Renal cortex interstitium (tissue), 11 donors: ENCODE data around the gene ADAMTS7. TPM values are rescaled to one million over a fixed set of nuclear protein-coding genes. Genes with fewer than 3 reads are reported as not detected.
"Not testable (repeated sequence)": the region's sequence is repeated elsewhere in the genome, so short reads cannot be mapped to it uniquely, and the experiment has no call there.

Experiments
- DNase-seq, 11 donors: peaks; one replicate each; pipeline ENCODE4 v3.0.0-alpha.2; 2013; ENCODE audit warnings: low read depth in 9 of 11, low spot score in 4 of 11; ENCODE audit errors: extremely low read depth in 1 of 11
- polyA plus RNA-seq, 3 donors: library from polyadenylated mRNA; unstranded; fragments of 120-200 nt; gene quantifications; one replicate each; pipeline ENCODE4 v1.2.1, GENCODE V29; 2013; ENCODE audit not compliant: insufficient read length in 3 of 3

The ADAMTS7 gene
- polyA plus RNA-seq, 3 donors = 21.2 to 35.7 (median 33.1) TPM

DNA sequence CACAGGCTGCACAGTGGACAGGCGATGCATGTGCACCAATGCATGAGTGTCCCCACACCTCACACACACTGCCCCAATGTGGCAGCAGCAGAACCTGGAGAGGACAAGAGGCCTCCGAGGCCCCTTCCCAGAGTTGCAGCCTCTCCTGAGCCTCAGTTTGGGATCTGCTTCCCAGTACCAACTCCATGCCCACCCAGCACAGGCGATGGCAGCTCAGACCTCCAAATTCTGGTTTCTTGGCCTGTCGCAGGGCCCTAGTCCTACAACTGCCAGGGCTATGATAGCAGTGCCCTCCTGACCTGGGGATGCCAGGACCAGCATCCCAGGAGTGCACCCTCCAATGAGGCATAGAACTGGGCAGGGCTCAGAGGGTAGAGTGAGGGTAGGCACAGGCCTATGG, 19.9 kb downstream of the ADAMTS7 start:
- no peak for DNase-seq

DNA sequence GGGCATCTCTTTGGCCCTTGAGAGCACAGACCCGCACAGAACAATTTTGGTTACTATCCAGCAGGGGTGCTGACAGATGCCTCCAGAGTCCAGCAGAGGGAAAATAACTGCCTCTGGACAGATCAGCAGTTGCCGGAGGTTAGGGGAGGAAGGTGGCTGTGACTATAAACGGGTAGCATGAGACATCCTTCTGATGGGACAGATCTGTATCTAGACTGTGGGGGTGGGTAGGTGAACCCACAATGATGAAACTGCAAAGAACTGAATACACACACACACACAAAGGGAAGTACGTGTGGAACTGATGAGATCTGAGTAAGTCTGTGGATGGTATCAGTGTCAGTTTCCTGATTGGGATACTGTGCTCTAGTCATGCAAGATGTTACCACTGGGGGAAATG, 21.2 kb downstream of the ADAMTS7 start:
- no peak for DNase-seq

DNA sequence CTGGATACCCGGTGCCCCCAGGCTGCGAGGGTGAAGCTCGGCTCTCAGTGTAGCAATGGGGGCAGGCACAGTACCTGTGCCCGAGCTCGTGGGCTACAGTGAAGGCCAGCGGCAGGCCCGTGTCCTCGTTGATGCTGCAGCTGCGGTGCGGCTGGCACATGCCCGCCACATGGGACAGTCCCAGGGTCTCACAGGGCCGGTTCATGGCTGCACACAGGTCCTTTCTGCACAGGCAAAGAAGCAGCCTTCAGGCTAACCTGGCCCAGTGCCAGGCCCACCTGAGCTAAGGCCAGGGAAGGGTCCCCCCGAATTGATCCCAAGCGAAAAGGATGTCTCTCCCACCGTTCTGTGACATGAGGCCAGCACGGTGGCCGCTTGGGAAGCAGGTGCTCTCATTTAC, 21.6 kb downstream of the ADAMTS7 start:
- no peak for DNase-seq

DNA sequence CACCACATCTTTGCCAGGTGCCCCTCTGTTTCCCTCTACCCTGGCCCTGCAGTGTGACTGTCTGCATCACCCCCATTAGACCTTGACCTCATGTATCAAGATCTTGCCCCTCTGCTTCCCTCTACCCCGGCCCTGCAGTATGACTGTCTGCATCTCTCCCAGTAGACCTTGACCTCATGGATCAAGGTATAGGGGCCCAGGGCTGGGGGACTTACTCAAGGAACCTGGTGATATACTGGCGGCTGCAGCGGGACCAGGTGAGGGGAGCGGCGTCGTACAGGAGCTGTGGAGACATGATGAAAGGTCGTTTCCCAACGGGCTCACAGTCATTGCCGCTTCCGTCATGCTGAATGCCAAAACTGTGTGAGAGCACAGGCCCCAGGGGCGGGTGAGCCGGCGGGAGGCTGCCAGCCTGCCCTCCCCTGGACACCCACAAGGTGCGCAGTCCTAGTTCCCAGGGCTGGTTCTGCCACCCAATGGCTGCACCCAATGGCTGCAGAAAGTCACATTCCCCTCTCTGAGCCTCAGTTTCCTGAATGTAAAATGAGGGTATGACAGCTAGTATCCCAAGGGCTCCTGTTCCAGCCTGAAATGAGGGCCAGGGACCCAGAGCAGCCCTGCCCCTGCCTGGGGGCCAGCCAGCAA, 23.1 kb downstream of the ADAMTS7 start:
- no peak for DNase-seq

DNA sequence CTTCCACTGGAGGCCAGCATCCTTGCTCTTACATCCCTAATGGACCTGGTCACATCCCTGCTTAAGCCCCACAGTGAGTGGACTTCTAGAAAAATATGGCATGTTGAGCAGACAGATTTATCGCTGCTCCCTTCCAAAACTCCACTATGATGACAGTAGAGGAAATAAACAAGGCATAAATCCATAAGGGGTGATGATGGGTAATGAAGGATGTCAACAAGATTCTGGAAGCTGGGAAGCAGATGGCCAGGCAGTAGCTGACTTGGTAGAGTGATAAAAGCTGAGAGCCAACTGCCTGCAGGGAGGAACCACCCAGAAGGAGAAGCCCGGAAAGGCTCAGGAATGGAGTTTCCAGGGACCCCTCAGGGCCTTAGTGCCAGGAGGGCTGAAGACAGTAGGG, 28.9 kb downstream of the ADAMTS7 start:
- DNase-seq = not testable (repeated sequence)

DNA sequence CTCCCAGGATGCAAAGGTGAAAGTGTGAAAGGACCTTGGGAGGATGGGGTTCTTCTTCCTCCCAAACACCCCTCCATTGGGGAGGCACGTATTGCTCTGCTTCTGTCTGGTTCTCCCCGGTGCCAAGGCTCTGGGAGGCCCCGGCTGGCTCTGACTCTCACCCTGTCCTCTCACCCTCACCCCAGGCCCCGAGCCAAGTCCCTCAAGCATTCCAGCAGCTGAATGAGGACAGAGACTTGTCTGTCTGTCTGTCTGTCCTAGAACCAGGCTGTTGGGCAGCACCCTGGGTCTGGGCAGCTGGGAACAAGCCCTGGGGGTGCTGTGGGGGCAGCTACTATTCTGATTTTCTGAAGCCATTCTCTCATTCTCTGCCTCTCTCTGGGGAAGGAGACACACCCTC, 29.9 kb downstream of the ADAMTS7 start:
- not testable (repeated sequence) for DNase-seq

DNA sequence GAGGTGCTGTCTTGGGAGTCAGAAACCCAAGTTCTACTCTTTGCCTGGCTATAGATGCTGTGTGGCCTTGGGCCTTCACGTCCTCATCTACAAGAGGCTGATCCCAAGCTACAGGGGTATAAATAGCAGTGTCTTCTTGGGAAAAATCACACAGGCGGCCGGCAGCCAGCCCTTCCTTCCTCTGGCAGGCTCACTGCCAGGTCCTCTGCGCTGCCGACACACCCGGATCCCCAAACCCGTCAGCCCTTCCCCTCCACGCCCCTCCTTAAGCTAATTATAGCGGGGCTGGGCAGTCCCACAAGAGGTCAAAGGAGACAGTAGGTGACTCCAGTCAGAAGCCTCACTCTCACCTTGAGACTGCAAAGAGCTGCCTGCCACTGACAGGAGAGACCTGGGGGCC, 31.3 kb downstream of the ADAMTS7 start:
- DNase-seq = not testable (repeated sequence)

DNA sequence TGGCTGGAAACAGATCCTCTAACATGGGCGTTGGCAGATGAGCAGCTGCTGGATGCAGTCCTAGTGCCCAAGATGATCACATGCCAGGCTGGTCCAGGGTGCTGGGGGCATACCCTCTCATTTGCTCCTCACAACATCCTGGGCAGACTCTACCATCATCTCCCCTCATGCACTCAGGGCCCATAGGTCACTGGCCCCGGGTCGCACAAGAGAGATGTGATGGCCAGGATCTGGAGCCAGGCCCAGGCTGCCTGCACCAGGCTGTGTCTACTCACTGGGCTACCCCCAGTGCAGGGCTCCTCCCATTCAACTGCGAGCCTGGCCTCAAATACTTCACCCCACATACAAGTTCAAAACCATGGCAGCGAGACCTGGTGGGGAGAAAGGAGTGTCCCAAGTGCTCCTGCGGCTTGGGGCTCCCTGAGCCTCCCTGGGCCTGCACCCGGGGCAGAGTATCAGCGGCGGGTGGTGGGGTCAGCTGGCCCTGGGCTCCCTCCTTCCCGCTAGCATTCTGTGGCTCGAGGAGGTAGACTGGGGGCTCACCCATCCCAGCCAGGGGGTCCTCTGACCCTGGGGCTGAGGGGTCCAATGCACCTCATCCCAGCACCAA, 32.0 kb downstream of the ADAMTS7 start:
- DNase-seq = not testable (repeated sequence)

DNA sequence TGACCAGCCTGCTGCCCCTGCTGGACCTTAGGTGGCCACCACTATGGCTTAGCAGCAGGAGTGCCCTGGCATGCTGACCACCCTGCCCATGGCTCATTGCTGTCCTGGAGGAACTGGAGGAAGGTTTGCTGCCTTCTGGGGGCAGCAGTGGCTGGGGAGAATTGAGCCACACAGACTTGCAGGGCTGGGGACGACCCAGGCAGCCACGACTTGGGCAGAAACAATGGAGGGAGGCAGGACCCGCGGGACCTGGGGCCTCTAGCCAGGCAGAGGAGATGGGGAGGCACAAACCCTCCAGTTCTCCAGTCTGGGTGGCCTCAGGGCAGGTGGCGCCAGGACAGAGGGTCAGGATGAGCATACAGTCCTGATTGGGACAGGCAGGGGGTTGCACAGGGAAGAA, 32.8 kb downstream of the ADAMTS7 start:
- no peak for DNase-seq

DNA sequence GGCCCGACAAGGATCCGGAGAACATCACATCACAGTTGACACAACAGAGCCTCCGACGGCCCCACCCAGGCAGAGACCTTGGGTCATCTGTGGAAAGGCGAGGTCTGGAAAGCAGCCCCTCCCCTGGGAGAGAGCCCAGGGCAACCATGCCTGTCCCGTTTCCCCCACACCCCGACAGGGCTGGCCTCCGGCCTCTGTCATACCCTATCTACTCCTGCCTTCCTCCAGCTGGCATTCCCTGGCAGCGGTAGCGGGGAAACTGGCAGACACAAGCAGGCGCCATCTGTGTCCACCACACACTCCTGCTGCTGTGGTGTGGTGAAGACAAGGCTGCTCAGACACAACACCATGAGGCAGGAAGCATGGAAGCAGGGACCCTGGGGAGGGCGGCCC, 33.3 kb downstream of the ADAMTS7 start:
- not testable (repeated sequence) for DNase-seq

DNA sequence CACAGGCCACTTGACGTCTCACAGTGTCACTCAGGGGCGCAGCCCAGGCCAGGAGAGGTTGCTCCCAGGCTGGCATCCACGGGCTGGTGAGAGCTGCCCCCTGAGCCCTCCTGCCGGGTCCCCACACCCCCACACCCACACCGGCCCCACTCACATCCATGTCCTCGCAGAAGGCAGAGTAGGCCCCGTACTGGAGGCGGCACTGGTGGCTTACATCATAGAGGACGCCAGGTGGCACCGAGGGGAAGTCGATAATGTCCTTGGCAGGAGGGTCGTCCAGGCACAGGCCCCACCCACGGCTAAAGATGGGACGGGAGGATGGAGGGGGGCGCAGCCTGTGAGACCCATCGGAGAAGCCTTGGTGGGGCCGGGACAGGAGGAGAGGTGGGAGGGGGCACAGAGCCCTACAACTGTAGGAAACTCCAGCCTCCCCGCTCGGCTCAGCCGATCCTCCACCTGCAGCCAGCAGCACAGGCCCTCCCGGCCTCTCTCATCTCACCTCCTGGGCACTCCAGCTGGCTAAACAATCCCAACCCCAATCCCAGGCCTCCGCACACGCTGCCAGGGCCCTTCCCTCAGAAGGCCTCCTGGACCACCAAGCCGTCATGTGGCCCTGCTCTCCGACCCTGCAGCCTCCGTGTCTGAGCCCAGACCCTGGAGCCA, 33.8 kb downstream of the ADAMTS7 start:
- not testable (repeated sequence) for DNase-seq

DNA sequence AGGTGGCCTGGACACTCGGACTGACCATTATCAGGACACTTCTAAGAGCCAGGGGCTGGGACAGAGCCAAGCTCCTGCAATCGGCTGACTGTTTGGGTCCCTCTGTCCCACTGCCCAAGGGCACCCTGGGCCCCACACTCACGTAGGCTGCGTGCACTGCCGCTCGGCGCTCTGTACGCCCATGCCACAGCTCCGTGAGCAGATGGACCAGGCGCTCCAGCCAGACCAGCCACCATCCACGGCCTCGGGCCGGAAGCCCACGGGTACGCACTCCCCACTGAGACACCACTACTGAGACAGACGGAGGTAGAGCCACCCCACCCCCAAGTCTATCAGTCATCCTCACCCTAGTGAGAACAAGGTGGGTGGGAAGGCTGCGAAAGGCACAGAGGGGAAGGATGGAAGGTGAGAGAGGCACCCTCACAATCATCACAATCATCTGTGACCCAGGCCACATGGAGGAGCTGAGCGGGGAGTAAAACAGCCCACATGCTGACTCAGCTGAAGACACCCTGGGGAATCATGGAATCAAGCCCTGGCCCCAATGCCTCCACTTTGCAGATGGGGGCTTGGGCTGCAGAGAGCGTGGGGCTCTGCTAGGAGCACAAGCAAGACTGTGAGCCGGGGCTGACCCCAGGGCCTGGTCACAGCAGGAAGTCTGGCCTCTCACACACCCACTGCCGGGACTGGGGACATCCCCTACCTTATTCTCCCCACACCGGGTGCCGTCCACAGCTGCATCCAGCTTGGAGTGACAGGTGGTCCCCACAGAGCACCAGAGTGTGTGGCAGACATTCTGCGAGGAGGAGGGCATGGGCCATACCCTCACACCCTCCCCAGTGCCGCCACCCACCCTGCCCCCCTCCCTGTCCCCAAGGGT, 35.0 kb downstream of the ADAMTS7 start:
- not testable (repeated sequence) for DNase-seq

DNA sequence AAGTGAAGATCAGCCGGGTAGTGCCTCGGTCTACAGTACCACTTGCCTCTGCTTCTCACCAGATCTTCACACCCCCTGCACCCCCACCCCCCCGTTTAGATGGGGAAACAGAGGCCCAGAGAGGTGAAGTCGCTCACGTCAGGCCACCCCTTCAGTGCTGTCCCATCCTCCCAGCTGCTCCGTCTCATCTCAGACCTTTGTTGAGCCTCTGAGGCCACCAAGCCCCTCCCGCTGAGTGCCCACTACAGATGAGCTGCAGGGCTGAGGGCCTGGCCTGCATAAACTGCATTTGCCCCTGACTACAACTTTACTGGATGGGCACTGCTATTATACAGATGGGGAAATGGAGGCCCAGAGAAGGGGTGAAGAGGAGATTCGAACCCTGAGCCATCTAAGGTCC, 35.8 kb downstream of the ADAMTS7 start:
- DNase-seq = no peak

DNA sequence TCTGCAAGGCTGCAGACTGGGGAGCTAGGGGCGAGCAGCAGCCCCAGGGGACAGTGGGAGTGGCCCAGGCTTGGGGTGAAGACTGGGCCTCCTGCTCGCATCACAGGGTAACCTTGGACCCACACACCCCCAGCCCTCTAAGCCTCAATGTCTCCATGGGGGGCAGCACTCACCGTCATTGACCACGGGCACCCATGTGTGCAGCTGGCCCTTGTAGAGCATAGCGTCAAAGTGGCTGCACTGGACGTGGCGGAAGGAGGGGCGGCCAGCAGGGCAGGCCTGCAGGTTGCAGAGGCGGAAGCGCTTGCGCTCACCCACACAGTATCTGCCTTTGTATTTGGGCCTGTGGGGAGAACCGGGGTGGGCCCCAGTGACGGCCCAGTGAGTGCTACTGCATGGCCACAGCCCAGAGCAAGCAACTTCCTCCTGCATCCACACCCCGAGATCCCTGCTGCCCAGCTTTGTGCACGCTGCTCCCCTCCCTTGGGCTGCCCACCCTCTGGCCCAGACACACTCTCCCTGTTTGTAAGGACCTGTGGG, 36.7 kb downstream of the ADAMTS7 start:
- DNase-seq = not testable (repeated sequence)

DNA sequence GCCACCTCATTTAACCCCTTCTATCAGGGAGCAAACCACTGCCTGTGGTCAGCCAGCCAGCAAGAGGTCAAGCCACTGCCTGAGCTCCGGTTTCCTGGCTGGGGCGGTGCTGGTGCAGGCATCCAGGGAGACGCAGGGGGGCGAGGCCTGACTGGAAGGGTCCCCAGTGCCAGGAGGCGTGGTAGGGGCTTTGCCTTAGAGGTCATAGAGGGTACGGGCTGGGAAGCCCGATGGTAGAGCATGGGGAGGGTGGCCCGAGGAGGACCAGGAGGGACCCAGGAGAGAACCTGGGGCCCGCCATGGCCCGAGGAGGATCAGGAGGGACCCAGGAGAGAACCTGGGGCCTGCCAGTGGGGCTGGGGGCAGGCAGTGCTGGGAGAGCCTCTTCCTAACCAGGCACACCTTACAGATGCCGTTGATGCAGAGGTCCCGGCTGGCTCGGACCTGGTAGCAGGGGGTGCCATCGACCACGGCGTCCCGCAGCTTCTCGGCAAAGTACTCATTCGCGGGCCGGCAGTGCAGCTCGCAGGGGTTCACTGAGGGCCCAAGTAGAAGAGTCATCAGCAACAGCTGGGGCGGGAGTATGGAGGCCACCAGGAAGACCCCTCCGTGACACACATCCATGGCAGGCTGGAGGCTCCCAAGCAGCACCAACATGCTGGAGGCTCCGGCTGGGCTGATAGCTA, 37.4 kb downstream of the ADAMTS7 start:
- DNase-seq = not testable (repeated sequence)

DNA sequence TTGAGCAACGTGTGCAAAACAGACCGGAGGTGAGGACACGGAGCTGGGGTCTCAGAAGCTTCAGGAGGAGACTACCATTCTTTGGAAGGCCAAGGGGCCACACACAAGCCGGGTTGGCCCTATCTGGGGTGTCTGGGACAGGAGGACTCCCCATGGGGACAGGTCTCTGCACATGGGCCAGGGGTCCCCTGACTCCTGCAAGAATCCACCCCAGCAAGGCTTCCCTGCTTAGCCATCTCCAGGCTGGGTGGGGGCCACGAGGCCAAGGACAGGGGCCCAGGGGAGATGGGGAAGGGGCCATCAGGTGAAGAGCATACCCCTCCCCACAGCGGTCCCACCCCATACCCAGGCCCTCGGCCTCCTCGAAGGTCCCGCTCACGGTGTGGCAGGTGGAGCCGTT, 38.5 kb downstream of the ADAMTS7 start:
- no peak for DNase-seq

DNA sequence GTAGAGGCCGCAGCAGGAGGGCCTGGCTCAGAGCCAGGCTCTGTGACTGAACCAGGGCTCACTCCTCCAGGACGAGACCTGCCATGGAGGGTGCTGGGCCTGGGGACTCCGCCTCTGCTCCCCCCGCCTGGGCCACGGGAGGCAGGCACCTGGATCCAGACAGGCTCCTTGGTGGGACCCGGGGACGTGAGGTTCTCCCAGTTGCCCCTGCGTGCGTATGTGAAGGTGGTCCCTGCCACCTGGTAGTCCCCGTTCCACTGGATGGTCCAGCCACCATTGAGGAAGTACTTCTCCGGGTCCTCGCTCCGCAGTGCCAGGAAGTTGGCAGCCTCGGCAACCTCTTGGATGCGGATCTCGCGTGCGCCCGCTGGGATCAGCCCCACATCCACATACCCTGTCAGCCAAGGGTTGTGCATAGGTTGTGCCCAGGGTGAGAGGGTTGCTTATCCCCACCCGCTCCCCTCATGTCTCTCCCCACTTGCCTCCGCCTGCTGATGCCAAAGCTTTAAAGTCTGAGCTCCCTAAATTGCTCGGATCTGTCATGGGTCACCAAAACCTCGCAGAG, 39.7 kb downstream of the ADAMTS7 start:
- DNase-seq = not testable (repeated sequence)

DNA sequence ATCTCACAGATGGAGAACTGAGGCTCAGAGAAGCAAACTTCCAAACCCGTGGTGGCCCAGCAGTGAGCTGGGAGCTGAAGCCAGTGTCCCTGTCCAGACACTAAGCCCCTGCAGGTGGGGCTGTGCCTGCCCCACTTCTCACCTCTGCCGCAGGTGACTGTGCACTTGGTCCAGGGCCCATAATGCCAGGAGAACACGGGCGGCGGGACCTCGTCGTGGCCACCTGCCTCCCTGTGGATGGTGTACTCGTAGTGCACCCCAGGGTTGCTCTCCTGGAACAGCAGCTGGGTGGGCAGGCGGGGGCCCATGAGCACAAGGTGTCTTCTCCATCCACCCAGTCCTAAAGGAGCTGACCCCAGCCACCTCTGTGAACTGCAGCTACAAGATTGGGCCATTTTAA, 40.2 kb downstream of the ADAMTS7 start:
- not testable (repeated sequence) for DNase-seq
